GM21367 (cell line): ENCODE measurements around the gene ZNF558.

Source experiments
- ATAC-seq: cut with Tn5 transposase; IDR thresholded peaks from one replicate; pipeline ENCODE4 v1.9.1; 2021; ENCODE audit not compliant: unreplicated experiment

The ZNF558 gene

DNA sequence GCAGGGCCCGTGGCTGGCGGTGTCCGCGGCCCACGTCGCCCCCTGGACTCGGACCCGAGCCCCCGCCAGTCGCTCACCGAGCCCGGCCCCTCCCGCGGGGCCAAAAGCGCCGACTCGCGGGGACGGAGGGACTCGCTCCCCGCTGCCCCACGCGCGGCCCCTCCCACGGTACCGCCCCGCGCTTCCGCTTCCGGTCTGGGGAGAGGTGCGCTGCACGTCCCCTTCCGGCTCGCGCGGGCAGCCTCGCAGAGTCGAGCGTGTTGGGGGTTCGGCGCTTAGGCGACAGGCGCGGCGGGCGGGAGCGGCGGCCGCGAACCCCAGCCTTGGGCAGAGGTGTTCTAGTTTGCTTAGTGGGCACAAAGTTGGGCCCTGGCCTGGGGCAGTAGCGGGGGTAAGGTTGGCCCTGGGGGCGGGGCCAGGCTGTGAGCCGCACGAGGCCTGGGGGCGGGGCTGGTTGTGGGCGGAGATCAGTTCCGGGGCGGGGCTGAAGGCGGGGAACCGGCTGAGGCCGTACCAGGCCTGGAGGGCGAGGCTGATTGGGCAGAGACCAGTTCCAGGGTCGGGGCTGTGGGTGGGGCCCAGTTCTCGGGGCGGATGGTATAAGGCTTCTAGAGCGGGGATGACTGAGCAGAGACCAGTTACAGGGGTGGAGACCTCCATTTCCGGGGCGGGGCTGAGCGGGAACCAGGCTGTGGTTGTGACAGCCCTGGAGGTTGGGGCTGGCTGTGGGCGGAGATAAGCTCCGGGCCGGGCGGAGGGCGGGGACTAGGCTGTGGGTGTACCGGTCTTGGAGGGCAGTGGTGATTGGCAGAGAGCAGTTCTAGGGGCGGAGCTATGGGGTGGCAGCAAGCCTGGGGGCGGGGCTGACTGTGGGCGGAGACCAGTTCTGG lies at the start of gene ZNF558, which contains the start of gene MBD3L1:
Gene ZNF558, minus strand, starts transcription at position 173 of the 890 bp plus-strand sequence. CDS start 9,645 bp downstream, outside the sequence.
Gene MBD3L1, plus strand, starts transcription at position 246 of the 890 bp plus-strand sequence. CDS start 10,302 bp downstream, outside the sequence.
- ATAC-seq = peak; percentile 68

DNA sequence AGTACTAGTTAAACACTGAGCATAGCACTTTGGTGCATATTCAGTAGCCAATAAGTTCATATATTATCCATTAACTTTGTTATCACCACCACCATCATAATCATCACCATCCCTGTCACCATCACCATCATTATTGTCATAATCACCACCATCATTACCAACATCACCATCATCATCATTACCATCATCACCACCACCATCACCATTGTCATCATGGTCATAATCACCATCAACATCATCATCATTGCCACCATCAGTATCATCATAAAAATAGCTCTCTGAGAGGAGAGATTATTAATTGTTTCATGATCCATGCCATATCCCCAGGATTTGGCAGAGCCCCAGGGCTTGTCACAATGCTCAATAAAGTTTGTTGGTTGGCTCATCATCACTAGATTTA lies 49.4 kb upstream of the ZNF558 start:
- ATAC-seq = no peak

DNA sequence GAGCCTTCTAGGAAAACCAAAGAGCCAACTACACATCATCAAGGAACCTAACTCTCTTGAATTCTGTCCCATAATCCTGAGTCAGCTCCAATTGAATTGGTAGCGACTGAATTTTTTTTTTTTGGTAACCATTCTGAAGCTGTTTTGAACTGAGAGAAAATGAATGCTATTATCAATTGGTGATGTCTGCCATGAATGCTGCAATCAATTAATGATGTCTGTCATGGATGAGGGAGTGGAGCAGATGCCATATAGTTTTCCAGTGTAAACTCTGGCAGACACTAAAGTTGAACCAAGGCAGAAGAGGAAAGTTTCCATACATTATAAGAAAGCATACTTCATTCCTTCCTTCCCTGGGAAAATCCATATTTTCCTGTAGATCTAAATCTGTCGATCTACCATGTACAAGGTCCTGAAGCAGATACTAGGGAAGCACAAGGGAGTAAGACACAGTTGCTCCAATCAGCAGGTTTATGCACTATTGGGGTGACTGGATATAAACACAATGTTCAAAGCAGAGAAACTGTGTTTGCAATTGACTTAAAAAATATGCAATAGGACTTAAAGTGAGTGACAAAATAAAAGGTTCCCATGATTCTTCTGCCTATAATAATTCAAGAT lies 48.9 kb upstream of the ZNF558 start:
- ATAC-seq = no peak

DNA sequence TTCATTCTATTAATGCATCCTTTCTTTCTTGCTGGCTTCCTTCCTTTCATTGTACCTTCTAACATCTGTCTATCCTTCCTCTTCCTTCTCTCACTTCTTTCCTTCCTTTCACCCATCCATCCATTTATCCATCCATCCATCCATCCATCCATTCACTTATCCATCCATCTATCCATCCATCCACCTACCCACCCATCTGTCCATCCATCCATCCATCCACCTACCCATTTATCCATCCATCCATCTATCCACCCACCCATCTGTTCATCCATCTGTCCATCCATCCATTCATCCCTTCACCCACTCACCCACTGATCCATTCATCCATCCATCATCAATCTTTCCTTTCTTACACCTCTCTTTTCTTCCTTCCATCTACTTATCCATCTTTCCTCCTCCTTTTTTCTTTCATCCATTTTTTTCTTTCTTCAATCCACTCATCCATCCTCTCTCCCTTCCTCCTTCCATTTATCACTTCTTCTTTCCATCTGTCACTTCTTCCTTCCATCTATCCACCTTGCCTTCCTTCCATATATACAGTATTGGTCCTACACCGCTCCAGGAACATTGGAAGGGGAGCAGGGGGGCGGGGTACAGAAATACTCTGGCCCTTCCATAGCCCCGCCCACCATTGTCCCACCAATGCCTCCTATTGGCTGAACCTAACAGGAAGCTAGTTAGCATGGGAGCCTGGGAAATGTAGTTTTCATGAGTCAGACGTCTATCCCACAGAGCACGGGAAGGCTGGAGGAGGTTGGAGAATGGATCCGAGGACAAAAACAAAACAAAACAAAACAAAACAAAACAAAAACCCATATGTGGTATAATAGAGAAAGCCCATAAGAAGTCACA lies 46.0 kb upstream of the ZNF558 start:
- ATAC-seq = no peak

DNA sequence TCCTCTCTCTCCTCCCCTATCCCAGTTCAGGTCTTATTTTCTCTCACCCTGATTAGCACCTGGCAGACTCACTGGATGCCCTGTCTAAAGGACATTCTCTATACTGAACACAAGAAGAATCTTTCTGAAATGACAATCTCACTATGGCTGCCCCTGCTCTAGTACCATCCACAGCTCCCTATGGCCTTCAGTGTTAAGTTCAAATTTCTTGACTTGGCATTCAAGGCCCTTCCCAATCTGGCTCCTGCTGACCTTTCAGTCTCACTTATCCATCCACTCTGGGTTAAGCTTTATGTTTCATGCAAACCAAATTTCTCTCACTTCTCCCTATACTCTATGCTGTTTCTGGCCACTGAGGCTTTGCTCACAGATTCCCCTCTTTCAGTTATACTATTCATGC lies 34.2 kb upstream of the ZNF558 start:
- no peak for ATAC-seq

DNA sequence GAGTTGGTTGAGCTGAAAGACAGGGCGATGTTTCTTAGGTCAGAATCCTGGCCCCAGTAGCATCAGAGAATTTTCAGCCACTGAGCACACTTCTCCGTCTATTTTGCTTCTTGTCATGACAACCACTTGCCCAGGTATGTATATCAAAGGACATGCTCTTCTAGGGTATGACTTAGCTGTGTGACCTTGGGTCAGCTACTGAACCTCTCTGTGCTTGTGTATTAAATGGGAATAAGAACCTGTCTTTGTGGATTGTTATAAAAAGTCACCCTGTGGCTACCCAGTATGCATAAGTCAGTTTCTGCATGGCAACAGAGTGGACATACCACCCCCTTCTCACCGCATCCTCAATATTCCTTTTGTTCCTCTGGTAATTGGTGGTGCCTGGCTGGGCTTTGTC lies 26.2 kb upstream of the ZNF558 start:
- ATAC-seq = no peak

DNA sequence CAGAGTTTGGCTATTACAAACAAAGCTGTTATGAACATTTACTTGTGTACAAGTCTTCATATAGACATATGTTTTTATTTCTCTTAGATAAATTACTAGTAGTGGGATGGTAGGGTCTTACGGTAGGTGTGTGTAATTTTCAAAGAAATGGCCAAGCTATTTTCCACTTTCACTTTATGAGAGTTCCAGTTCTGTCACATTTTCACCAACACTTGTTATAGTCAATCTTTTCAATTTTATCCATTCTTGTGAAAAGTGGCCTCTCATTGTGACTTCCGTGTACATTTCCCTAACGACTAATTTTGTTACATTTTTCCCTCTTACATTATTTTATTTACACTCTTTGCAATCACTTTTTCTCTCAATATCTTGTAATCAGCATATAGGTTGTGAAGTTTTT lies 18.4 kb upstream of the ZNF558 start:
- no peak for ATAC-seq

DNA sequence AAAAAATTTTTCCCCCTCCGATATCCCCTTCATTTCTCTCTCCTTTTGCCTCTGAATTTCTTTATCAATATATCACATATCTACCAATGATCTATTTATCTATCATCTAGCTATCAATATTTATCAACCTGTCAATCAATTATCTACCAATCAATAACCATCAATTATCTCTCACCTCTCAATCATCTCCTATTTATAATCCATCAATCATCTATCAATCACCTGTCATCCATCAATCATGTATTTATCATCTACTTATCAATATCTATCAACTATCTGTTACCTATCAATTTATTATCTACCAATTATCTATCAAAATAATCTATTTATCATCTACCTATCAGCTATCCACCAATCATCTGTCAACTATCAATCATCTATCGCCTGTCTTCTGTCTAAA lies 17.1 kb upstream of the ZNF558 start:
- ATAC-seq = no peak

DNA sequence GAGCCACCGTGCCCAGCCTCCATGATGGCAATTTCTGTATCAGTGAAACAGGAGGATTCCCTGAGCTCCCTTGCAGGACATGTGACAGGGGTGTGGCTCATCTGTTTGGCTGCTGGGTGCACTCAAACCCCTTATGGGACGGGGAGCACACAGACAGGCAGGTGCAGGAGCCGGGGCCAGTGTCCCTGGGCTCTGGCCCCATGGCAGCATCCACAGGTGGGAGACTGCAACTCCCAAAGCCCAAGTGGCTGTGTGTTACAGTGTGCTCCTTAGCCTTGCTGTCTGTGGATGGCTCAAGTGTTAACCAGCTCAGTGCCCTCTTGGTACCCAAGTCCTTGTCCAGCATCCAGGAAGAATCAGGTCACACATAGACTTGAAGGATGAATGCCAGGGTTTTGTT lies 14.7 kb upstream of the ZNF558 start:
- no peak for ATAC-seq

DNA sequence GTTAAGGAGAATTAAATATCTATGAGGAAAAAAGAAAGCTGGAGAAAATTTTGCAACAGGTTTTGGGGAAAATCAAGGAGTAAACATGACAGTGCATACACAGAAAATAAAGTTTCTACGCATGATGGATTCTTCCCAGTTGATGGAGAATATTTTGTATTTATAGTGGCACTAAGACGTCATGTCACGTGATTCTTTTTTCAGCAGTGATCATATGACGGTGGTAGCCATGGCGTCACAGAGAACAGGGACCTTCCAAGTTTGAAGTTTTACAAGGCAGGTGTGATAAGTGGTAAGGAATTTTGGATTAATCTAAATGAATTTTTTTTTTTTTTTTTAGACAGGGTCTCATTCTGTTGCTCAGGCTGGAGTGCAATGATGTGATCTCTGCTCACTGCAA lies 8.6 kb upstream of the ZNF558 start:
- ATAC-seq = no peak

DNA sequence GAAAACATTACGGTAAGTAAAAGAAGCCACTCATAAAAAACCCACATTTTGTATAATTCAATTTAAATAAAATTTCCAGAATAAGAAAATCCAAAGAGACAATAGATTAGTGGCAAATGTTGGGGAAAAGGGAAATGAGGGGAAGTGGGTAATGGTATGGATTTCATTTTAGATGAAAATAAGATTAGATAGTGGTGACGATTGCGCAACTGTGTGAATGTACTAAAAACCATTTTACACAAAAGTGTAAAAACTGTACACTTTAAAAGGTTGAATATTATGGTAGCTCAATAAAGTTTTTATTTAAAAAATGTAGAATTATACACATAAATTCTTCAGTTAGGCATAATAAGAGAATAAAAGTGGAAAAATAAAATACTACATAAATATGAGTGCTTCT lies 3.8 kb upstream of the ZNF558 start:
- ATAC-seq = no peak

DNA sequence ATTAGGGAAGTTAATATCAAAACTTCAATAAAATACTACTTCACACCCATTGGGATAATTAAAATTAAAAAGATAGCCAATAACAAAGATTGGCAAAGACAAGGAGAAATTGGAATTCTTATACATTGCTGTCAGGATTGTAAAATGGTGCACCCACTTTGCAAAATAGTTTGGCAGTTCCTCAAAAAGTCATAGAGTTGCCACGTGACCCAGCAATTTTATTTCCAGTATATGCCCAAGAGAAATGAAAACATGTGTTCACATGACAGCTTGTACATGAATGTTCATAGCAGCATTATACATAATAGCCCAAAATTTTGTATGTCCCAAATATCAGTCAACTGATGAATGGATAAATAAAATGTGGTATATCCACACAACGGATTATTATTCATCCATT lies 3.3 kb upstream of the ZNF558 start:
- ATAC-seq = no peak

DNA sequence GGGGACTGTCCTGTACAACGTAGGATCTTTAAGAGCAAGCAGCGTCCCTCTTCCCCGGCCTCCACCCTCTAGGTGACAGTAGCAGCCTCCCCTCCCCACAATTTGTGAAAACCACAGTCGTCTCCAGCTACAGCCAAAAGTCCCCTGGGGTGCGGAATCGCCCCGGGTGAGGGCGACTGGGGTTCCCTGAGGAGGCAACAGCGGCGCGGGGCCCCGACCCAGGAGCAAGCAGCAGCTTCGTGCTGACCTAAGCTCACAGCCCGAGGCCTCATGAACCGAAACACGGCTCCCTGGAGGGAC lies 322 bp downstream of the ZNF558 start:
- ATAC-seq = peak; percentile 23

DNA sequence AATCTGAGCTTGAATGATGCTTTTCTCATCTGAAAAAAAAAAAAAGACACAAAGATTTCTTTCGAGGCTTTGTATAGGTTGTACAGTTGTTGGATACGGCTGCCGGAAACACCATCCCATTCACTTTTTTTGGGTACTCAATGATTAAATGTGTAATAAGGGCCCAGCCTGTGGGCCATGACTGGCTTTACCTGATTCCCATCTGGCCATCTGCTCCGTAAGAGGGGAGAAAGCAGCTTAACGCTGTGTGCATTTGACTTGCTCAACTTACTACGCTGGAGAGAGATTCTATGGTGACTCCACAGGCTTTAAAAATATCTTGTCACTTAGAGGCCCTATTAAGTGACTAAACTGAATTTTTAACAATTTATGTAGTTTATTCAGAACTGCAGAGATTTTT lies 731 bp downstream of the ZNF558 start:
- no peak for ATAC-seq

DNA sequence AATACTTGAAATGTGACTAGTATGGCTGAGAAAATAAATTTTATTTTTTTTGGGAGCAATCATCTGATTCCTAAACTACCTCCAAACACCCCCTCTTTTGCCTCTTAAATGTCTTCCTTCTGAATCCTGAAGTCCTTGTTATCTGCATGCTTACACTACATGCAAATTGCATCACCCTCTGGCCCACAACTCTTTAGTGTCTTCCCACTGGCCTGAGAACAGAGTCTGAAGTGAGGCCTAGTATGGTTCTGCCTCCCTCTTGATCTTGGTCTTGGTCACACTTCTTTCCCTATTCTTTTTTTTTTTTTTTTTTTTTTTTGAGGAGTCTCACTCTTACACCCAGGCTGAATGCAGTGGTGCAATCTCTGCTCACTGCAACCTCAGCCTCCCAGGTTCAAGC lies 4.8 kb downstream of the ZNF558 start:
- ATAC-seq = no peak

DNA sequence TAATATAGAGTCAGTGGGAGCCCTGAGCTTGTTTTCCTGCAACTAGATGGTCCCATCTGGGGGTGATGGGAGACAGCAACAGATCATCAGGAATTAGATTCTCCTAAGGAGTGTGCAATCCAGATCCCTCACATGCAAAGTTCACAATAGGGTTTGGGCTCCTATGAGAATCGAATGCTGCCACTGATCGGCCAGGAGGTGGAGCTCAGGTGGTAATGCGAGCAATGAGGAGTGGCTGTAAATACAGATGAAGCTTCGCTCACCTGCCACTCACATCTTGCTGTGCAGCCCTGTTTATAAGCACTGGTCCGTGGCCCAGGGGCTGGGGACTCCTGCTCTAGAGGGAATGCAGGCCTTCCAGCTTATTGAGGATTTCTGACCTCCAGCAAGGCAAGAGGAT lies 5.7 kb downstream of the ZNF558 start:
- no peak for ATAC-seq

DNA sequence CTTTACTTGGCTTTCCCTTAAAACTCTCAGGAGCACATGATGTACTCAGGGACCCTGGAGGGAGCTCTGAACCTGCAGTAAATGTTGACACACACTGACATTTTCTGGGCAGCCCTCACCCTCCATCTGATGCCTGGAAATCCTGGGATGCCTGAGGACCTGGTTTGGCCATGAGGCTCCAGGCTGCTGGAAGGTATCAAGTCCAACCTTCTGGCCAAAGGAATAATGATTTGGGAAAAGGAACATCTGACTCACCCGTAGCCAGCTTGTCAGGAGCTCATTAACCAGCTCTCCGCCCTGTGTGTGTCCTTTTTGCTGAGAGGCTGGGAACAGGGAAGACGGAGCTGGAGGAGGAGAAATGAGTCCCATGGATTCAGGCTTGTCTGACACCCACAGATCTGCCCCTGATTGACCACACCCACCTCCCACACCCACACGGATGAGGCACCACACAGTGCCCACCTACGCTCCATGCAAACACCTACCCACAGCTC lies 10.3 kb downstream of the ZNF558 start:
- no peak for ATAC-seq

DNA sequence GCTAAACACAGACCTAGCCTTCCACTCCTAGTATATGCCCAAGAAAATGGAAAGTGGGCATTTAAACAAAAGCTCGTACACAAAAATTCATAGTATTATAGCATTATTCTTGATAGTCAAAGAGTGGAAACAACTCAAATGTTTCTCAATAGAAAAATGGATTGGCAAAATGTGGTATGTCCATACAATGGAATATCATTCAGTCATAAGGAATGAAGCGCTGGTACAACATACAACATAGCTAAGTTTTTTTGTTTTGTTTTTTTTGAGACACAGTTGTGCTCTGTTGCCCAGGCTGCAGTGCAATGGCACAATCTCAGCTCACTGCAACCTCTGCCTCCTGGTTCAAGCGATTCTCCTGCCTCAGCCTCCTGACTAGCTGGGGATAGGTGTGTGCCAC lies 11.9 kb downstream of the ZNF558 start:
- no peak for ATAC-seq

DNA sequence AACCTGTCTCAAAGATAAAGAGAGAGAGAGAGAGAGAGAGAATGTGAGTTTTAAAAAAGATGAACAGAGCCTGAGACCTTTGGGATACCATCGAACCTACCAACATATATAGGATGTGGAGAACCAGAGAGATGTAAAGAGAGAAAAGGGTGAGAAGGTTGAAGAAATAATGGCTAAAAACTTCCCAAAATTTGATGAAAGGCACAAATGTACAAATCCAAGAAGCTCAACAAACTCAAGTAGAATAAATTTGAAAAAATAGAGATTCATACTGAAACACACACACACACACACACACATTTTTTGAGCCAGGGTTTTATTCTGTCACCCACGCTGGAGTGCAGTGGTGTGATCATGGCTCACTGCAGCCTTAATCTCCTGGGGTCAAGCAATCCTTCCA lies 16.3 kb downstream of the ZNF558 start:
- no peak for ATAC-seq

DNA sequence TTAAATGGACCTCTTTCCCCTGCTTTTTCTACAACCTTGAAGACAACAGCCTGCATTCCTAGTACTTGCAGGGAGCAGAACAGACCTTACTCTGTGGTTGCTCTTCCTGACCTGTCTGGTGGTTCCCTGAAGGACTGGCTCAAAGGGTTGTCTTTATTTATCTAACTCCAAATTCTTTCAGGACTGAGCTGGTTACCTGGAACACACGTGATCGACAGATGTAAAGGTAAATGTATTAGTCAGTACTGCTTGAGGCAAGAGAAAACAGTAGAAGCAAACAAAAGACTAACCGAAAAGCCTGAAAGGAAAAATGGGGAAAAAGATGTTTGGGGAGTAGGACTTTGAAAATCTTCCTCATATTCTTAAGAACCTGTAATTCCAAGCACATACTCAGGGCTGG lies 17.9 kb downstream of the ZNF558 start:
- no peak for ATAC-seq

DNA sequence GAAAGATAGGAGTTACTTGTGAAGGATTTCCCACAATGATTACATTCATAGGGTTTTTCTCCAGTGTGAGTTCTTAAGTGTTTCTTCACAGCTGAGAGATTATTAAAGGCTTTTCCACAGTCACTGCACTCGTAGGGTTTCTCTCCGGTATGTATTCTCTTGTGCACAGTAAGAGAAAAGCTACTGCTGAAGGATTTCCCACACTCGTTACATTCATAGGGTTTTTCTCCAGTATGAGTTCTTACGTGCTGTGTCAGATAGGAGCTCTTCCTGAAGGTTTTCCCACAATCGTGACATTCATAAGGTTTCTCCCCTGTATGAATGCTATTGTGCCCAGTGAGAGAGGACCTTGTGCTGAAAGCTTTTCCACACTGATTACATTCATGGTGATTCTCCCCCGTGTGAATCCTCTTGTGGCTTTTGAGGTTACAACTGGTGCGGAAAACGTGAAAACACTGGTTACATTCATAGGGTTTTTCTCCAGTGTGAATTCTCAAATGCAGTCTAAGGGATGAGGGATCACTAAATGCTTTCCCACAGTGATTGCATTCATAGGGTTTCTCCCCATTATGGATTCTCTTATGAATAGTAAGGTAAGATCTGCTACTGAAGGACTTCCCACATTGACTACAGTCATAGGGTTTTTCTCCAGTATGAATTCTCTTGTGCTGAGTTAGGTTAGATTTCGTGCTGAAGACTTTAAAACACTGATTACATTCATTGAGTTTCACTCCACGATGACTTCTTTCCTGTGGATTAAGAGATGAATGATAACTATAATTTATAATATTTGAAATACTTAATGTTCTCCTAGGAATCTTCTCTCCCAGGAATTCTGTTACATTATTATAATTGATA lies 20.6 kb downstream of the ZNF558 start:
- ATAC-seq = no peak
